ENCODE measurements around the gene GALNT13. TPM values are rescaled to one million over a fixed set of nuclear protein-coding genes. Genes with fewer than 3 reads are reported as not detected.

GALNT13 gene
- polyA plus RNA-seq, 3 donors = 2.0 to 2.7 (median 2.4) TPM

DNA sequence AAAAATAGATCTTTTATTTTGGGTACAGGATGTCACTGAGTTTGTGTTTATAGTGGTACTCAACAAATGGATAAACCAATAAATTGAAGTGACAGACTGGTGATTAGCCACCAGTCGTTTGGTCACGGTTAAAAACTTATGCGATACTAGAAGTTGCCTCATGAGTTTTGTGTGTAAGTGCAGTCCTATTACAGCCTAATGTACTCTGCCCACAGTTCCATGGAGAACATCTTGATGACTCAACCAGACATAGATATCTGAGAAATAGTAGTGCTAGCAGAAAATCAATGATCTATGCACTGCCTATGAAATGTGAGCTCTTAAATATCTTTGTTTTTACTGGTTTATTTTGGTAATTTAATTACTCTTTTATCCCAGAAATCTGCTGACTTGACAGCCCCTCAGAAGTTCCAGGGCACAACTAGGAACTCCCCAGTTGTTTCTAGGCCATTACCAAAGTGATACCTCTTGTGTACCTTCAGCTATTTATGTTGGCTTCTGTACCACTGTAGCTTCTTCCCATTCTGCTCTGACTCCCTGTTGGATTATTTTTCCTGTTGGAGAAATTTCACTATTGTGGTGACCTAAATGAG is 617.6 kb downstream of the GALNT13 start:
- no peak for DNase-seq (ENCODE audit: extremely low read depth in 1 of 11, low read depth in 9 of 11, low spot score in 4 of 11)

DNA sequence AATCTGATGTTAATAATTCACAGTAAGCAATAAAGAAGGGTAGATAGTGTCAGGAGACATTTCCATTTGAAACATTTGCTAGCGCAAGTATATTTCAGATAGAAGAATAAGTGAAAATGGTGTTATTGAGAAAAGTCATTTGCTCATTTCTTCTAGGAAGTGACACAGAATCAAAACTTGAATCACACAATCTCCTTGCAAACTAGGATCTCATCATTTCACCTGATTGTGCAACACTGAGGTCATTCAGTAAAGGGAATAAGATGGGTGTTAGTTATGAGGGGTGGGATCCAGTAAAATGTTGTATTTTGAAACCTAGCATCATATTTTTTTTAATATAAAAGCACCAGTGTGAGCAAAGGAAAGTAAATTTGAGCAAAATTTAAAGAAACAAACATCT is 618.8 kb downstream of the GALNT13 start:
- DNase-seq (ENCODE audit: extremely low read depth in 1 of 11, low read depth in 9 of 11, low spot score in 4 of 11) = no peak

DNA sequence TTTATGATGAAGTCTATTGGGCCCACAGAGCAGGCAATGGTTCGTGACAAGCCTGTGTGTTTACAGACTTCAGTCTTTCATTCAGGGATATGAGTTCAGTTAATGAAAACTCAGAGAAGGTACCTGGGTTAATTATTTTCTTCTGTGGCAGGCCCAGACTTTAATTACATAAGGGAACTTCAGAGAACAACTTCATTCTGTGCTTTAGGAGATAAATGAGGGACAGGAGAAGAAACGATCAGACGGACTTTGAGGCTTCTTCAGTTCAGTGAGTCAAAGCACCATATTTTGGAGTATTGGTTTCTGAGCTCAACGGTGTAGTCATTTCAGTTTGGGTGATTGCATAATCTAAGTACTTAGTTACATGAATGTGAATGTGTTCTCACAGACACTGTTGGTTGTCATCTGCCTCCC is 623.7 kb downstream of the GALNT13 start:
- DNase-seq (ENCODE audit: extremely low read depth in 1 of 11, low read depth in 9 of 11, low spot score in 4 of 11) = peak in 4 of 11 donors; percentile 8 to 47 (median 32)

DNA sequence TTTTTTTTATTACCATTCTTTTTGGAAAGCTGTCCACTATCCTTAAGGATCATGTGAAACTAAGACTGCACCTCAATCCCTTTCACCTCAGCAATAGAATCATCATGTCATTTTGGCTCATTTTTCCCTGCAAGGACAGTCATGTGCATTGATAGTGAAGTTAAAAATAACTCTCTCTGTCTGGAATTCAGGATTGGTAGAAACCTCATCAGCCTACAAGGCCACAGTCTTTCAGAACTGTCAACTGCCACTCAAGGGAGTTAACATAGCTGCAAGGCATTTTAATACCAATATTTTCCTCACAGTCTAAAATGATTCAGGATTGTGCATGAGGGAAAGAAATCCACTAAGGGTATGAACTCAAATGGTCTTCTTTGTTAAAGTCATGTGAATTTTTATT is 625.3 kb downstream of the GALNT13 start:
- DNase-seq (ENCODE audit: extremely low read depth in 1 of 11, low read depth in 9 of 11, low spot score in 4 of 11) = no peak

Measured in renal cortex interstitium (tissue), 11 donors.